Bronchial epithelial cell (primary cell): Measurements from ENCODE around the gene TMEM132C. TPM values are rescaled to one million over a fixed set of nuclear protein-coding genes. Genes with fewer than 3 reads are reported as not detected.

Experiments
- DNase-seq: peaks from one replicate; pipeline ENCODE4 v3.0.0-alpha.2; 2010; ENCODE audit warnings: low read depth
- FAIRE-seq: peaks from 2 replicates; lab custom pipeline; 2011; peaks lifted over from hg19 to GRCh38; lab: Jason Lieb, UNC
- H3K27me3 ChIP-seq: 2 replicates; pipeline ENCODE4 v1.5.1; 2011; ENCODE audit warnings: low read length; ENCODE audit not compliant: control insufficient read depth, insufficient read depth
- H3K36me3 ChIP-seq: 2 replicates; pipeline ENCODE4 v1.5.1; 2011; ENCODE audit warnings: low read length; ENCODE audit not compliant: control insufficient read depth, insufficient read depth
- H3K4me3 ChIP-seq: 2 replicates; pipeline ENCODE4 v1.5.1; 2011; ENCODE audit warnings: mild to moderate bottlenecking, low read depth, low read length, control low read depth
- total RNA-seq: library from RNA; depleted of rRNA; stranded (reverse); fragments of >200 nt; gene quantifications from 2 replicates; pipeline ENCODE4 v1.2.1, GENCODE V29; 2014
- TF ChIP-seq, protein P1 (sequence below): IDR thresholded peaks from 2 replicates; pipeline ENCODE4 v1.5.1; 2011; ENCODE audit warnings: mild to moderate bottlenecking, moderate library complexity, low read length, control low read depth, inconsistent platforms; ENCODE audit not compliant: insufficient read depth, severe bottlenecking

Gene TMEM132C
- total RNA-seq, 1 donor from 2014 or later, result not detected

DNA sequence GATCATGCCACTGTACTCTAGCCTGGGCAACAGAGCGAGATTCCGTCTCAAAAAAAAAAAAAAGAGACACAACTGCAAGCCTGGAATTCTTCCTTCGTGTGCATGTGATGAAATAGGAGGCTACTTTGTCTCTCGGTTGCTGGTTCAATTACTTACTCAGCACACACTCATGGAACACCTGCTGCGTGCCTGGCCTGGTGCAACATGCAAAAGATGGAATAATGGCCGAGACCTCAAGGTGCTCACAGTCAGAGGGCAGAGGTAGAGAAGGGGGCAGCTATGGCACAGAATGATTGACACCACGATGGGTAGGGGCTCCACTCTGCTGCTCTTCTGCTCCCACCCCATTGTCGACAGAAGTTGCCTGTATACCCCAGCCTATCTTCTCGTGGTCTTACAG, 444.5 kb downstream of the TMEM132C start:
- TF ChIP-seq, protein P1, sequence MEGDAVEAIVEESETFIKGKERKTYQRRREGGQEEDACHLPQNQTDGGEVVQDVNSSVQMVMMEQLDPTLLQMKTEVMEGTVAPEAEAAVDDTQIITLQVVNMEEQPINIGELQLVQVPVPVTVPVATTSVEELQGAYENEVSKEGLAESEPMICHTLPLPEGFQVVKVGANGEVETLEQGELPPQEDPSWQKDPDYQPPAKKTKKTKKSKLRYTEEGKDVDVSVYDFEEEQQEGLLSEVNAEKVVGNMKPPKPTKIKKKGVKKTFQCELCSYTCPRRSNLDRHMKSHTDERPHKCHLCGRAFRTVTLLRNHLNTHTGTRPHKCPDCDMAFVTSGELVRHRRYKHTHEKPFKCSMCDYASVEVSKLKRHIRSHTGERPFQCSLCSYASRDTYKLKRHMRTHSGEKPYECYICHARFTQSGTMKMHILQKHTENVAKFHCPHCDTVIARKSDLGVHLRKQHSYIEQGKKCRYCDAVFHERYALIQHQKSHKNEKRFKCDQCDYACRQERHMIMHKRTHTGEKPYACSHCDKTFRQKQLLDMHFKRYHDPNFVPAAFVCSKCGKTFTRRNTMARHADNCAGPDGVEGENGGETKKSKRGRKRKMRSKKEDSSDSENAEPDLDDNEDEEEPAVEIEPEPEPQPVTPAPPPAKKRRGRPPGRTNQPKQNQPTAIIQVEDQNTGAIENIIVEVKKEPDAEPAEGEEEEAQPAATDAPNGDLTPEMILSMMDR, result no peak

DNA sequence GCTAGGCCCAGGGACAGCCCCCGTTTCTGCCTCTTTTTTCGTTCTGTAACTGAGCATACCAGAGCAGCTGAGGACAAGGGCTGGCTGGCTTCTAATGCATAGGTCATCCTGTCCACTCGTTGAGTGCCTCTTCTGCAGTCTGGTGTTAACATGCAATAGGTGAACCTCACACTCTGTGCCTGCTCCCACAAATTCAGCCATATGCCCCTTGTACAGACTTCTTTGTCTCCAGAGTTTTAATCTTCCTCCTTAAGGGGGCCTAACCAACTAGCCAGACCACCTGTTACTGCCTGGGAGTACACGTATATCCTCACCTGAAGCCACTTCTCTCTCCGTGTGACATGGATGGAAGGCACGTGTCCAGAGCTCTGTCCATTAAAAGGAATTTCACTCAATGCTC, 445.7 kb downstream of the TMEM132C start:
- no peak for DNase-seq
- FAIRE-seq, result no peak
- Histone ChIP-seq H3K27me3 (no peaks in the 10 kb centered on the region), H3K4me3 (no peak overlapping the region), H3K36me3 (no peaks in the 10 kb centered on the region)
- TF ChIP-seq, protein P1, result no peak

More for the DNA sequence above, 444.5 kb downstream of the TMEM132C start:
- no peak for FAIRE-seq
- H3K27me3 ChIP-seq, result no peaks in the 10 kb centered on the region
- no peak for DNase-seq
- H3K36me3 ChIP-seq, result no peaks in the 10 kb centered on the region
- H3K4me3 ChIP-seq, result no peak overlapping the region

DNA sequence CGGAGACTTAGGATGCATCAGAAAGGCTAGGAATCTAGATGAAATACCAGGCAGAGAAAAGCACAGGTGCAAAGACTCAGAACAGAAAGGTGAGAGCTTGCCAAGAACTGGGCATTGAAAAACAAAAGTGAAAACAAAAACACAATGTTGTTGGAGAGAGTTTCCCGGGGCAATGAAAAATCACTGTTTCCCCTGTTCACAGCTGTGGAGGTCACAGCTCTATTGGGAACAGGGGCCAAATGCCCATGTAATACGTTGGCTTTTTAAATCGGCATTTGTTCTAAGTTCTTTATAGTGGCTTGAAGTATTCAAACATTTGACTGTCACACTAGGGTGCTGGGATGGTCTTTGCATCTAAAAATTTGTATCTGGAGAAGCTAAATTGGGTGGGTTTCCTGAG, 448.5 kb downstream of the TMEM132C start:
- H3K36me3 ChIP-seq, result no peaks in the 10 kb centered on the region
- H3K27me3 ChIP-seq, result no peaks in the 10 kb centered on the region
- DNase-seq (no peak), FAIRE-seq (no peak)
- TF ChIP-seq, protein P1, result no peak
- no peak overlapping the region for H3K4me3 ChIP-seq

DNA sequence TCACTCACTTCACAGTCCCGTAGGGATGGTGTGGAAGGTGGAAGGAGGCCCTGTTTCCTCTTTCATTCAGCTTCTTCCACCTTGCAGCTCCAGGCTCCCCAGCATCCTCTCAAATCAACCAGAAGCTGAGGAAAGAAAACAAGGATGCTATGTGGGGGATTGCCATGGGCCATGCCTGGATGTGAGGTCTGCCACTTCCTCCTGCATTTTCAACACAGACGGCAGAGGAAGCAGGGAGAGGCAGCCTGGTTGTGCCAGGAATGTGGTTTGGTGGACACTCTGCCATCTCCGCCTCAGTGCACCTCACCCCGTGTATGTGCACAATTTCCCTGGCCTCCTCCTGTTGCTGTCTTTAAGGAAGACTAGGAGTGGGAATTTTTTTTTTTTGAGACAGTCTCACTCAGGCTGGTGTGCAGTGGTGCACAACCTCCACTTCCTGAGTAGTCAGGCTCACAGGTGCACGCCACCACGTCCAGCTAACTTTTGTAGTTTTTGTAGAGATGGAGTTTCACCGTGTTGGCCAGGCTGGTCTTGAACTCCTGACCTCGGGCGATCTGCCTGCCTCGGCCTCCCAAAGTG, 457.6 kb downstream of the TMEM132C start:
- no peaks in the 10 kb centered on the region for H3K27me3 ChIP-seq
- no peak for FAIRE-seq
- no peaks in the 10 kb centered on the region for H3K36me3 ChIP-seq
- H3K4me3 ChIP-seq, result no peak overlapping the region
- DNase-seq, result no peak
- TF ChIP-seq, protein P1, result no peak

DNA sequence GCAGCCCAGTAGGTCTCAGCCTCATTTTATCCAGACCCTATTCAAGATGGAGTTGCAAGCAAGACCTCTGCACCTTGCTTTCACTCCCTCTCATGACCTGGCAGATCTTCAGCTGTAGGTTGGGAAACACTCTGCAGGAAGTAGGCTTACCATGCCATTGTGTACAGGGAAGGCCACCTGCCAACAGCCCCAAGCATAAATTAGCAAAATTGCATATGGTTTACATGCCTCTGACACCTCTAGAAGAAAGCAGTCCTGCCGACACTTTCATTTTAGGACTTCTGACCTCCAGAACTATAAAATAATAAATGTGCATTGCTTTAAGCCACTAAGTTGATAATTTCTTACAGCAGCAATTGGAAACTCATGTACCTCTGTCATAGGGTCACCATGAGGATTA, 459.9 kb downstream of the TMEM132C start:
- Histone ChIP-seq H3K4me3 (no peak overlapping the region), H3K27me3 (no peaks in the 10 kb centered on the region), H3K36me3 (no peaks in the 10 kb centered on the region)
- DNase-seq (no peak), FAIRE-seq (no peak)
- TF ChIP-seq, protein P1, result no peak

DNA sequence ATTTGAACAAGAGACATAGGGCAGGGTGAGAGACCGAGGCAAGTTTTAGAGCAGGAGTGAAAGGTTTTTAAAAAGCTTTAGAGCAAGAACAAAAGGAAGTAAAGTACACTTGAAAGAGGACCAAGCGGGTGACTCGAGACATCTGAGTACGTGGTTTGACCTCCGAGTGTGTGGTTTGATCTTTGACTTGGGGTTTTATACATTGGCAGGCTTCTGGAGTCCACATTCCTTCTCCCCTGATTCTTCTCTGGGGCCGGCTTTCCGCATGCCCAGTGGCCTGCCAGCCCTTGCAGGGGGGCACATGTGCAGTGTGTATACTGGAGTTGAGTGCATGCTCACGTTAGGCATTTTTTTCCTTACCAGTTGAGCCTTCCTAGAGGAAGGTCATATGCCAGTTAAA, 460.5 kb downstream of the TMEM132C start:
- no peaks in the 10 kb centered on the region for H3K27me3 ChIP-seq
- FAIRE-seq, result no peak
- H3K4me3 ChIP-seq, result no peak overlapping the region
- TF ChIP-seq, protein P1, result no peak
- H3K36me3 ChIP-seq, result no peaks in the 10 kb centered on the region
- no peak for DNase-seq
